Keratinocyte (primary cell): ENCODE data around the gene RFXANK.

Experiments
- EZH2 ChIP-seq: IDR thresholded peaks from one replicate; pipeline ENCODE4 v1.6.1; 2012; ENCODE audit warnings: inconsistent platforms, mild to moderate bottlenecking, low read length, moderate library complexity
- TF ChIP-seq, protein P1 (sequence below), 3 experiments: IDR thresholded peaks in 1 of 3; conservative IDR thresholded peaks in 1 of 3; optimal IDR thresholded peaks in 1 of 3; 2 replicates in 2 of 3; 3 replicates in 1 of 3; pipeline versions ENCODE3 to v1.5.1; 2011; ENCODE audit warnings: low read length in 3 of 3, mild to moderate bottlenecking in 3 of 3, moderate library complexity in 2 of 3, control low read depth in 1 of 3, inconsistent platforms in 1 of 3; ENCODE audit not compliant: insufficient read depth in 2 of 3; ENCODE audit errors: extremely low read depth in 1 of 3

DNA sequence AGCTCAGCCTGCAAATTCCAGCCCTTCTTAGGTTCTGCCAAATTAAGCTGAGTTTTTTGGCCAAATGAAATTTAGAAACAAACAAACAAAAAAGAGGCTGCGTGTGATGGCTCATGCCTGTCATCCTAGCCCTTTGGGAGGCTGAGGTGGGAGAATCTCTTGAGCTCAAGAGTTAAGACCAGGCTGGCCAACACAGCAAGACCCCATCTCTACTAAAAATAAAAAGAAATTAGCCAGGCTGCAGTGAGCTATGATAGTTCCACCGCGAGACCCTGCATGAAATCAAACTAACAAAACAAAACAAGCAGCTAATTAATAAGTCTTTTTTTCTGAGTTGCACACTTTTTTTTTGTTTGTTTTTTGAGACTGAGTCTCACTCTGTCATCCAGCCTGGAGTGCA, 37.6 kb downstream of the RFXANK start:
- TF ChIP-seq, protein P1, sequence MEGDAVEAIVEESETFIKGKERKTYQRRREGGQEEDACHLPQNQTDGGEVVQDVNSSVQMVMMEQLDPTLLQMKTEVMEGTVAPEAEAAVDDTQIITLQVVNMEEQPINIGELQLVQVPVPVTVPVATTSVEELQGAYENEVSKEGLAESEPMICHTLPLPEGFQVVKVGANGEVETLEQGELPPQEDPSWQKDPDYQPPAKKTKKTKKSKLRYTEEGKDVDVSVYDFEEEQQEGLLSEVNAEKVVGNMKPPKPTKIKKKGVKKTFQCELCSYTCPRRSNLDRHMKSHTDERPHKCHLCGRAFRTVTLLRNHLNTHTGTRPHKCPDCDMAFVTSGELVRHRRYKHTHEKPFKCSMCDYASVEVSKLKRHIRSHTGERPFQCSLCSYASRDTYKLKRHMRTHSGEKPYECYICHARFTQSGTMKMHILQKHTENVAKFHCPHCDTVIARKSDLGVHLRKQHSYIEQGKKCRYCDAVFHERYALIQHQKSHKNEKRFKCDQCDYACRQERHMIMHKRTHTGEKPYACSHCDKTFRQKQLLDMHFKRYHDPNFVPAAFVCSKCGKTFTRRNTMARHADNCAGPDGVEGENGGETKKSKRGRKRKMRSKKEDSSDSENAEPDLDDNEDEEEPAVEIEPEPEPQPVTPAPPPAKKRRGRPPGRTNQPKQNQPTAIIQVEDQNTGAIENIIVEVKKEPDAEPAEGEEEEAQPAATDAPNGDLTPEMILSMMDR (optimal IDR thresholded peaks at IDR 0.05 in 1 of 3, IDR thresholded peaks at IDR 0.05 in 1 of 3, conservative IDR thresholded peaks at IDR 0.05 in 1 of 3; ENCODE audit: extremely low read depth in 1 of 3, insufficient read depth in 2 of 3, low read length in 3 of 3) = no peak
- TF ChIP-seq EZH2 = no peak
